GM23338 (cell line): Measurements from ENCODE around the gene PRSS3. TPM values are rescaled to one million over a fixed set of nuclear protein-coding genes. Genes with fewer than 3 reads are reported as not detected.

Experiments used
- ATAC-seq: fragments of 200-7000 bp; cut with Tn5 transposase; 3 replicates; pipeline ENCODE4 v1.9.1; 2020
- DNase-seq: peaks from one replicate; pipeline ENCODE4 v3.0.0-alpha.2; 2015; ENCODE audit warnings: low spot score
- H2AFZ ChIP-seq: fragments of 200-600 bp; sonication (generic); 2 replicates; pipeline ENCODE4 v1.8.0; 2016; ENCODE audit warnings: antibody characterized with exemption, mild to moderate bottlenecking, moderate library complexity
- H3F3A ChIP-seq: fragments of 200-600 bp; sonication (generic); replicated peaks from 2 replicates; pipeline ENCODE4 v1.8.0; 2017; ENCODE audit warnings: antibody characterized with exemption, mixed run types, low read depth
- H3K27ac ChIP-seq: fragments of 200-600 bp; sonication (generic); 2 replicates; pipeline ENCODE4 v1.6.1; 2016; ENCODE audit warnings: low read depth
- H3K27me3 ChIP-seq: fragments of 200-600 bp; sonication (generic); 2 replicates; pipeline ENCODE4 v1.8.0; 2016; ENCODE audit warnings: mild to moderate bottlenecking, mixed run types, moderate library complexity; ENCODE audit not compliant: insufficient read depth
- H3K36me3 ChIP-seq: fragments of 200-600 bp; sonication (generic); 2 replicates; pipeline ENCODE4 v1.8.0; 2016; ENCODE audit warnings: mild to moderate bottlenecking; ENCODE audit not compliant: insufficient read depth
- H3K4me1 ChIP-seq: fragments of 200-600 bp; sonication (generic); 2 replicates; pipeline ENCODE4 v1.8.0; 2016; ENCODE audit warnings: mild to moderate bottlenecking, moderate library complexity; ENCODE audit not compliant: insufficient read depth
- H3K4me2 ChIP-seq: fragments of 200-600 bp; sonication (generic); 2 replicates; pipeline ENCODE4 v1.7.1; 2017; ENCODE audit warnings: mixed run types
- H3K4me3 ChIP-seq: fragments of 200-600 bp; sonication (generic); 2 replicates; pipeline ENCODE4 v1.6.1; 2016; ENCODE audit warnings: mixed run types
- H3K79me2 ChIP-seq: fragments of 200-600 bp; sonication (generic); replicated peaks from 2 replicates; pipeline ENCODE4 v1.8.0; 2017; ENCODE audit warnings: mild to moderate bottlenecking; ENCODE audit not compliant: insufficient read depth
- H3K9me2 ChIP-seq: fragments of 200-600 bp; sonication (generic); 2 replicates; pipeline ENCODE4 v1.8.0; 2017; ENCODE audit not compliant: insufficient read depth
- H4K20me1 ChIP-seq: fragments of 200-600 bp; sonication (generic); replicated peaks from 2 replicates; pipeline ENCODE4 v1.8.0; 2017; ENCODE audit warnings: mild to moderate bottlenecking; ENCODE audit not compliant: insufficient read depth
- H3K27ac Mint-ChIP-seq: 2 replicates; pipeline ENCODE4 v1.8.0; 2020; ENCODE audit warnings: inconsistent platforms, mild to moderate bottlenecking, moderate library complexity, mixed read lengths
- H3K27me3 Mint-ChIP-seq: 3 replicates; pipeline ENCODE4 v1.8.0; 2022; ENCODE audit warnings: low read depth, mild to moderate bottlenecking, moderate library complexity, mixed read lengths, inconsistent platforms; ENCODE audit not compliant: insufficient read depth, poor library complexity
- H3K36me3 Mint-ChIP-seq: 3 replicates; pipeline ENCODE4 v1.8.0; 2021; ENCODE audit warnings: low read depth, mild to moderate bottlenecking, inconsistent platforms, moderate library complexity, mixed read lengths
- H3K4me1 Mint-ChIP-seq: 3 replicates; pipeline ENCODE4 v1.8.0; 2020; ENCODE audit warnings: mild to moderate bottlenecking, inconsistent platforms, mixed read lengths
- H3K4me3 Mint-ChIP-seq: 3 replicates; pipeline ENCODE4 v1.8.0; 2021; ENCODE audit warnings: moderate library complexity, mild to moderate bottlenecking, inconsistent platforms, mixed read lengths
- H3K9me3 Mint-ChIP-seq: 3 replicates; pipeline ENCODE4 v1.8.0; 2020; ENCODE audit warnings: moderate library complexity, mild to moderate bottlenecking, inconsistent platforms, mixed read lengths
- CREB1 ChIP-seq: fragments of 250-450 bp; sonication (Bioruptor Pico); IDR thresholded peaks from 2 replicates; pipeline ENCODE4 v1.5.0; 2020; ENCODE audit warnings: low read depth, mild to moderate bottlenecking, moderate library complexity
- EZH2 ChIP-seq: fragments of 200-600 bp; sonication (generic); IDR thresholded peaks from one replicate; pipeline ENCODE4 v1.8.0; 2017; ENCODE audit warnings: antibody characterized with exemption, mild to moderate bottlenecking, low read depth; ENCODE audit not compliant: unreplicated experiment
- JUNB ChIP-seq: IDR thresholded peaks from one replicate; pipeline ENCODE4 v1.6.1; 2016; ENCODE audit warnings: antibody characterized with exemption; ENCODE audit not compliant: unreplicated experiment
- POLR2AphosphoS5 ChIP-seq: IDR thresholded peaks from 2 replicates; pipeline ENCODE4 v1.6.1; 2016; ENCODE audit warnings: antibody characterized with exemption, low read depth
- ZNF114 ChIP-seq: fragments of 250-450 bp; sonication (Bioruptor Pico); IDR thresholded peaks from 2 replicates; pipeline ENCODE4 v1.5.0; 2020; ENCODE audit warnings: mild to moderate bottlenecking, moderate library complexity
- polyA plus RNA-seq: library from polyadenylated mRNA; unstranded; fragments of >200 nt; fragmentation: Nextera tagmentation; extraction: Ambion mirVana; gene quantifications from 2 replicates; pipeline ENCODE4 v1.2.1, GENCODE V29; 2016
- total RNA-seq: library from RNA; depleted of rRNA; stranded (reverse); fragments of >200 nt; shearing (Covaris generic); gene quantifications from 2 replicates; pipeline ENCODE4 v1.2.3, GENCODE V29; 2014

The PRSS3 gene
- total and polyA plus RNA-seq, 2 experiments from 2014 or later: 4.2 to 4.5 TPM

GRCh38 chr9:33816327-33817252 is 21.2 kb downstream of the PRSS3 start, which contains the start of gene UBE2R2:
Gene UBE2R2, plus strand, starts transcription at chr9:33817160. Its CDS starts 598 bp downstream, at chr9:33817758.
- H3K27ac Mint-ChIP-seq: peak within 1 kb of the TSS; percentile 94

GRCh38 chr9:33817327-33818166 is 22.2 kb downstream of the PRSS3 start:
- ATAC-seq: peak; percentile 54
- H3K9me2 ChIP-seq: no peaks in the 10 kb centered on the region
- H4K20me1 ChIP-seq: peaks cover 10% of the 10 kb centered on the region; the same call in 1 of the 2 replicates
- peak overlapping the region; percentile 57; the same call in 1 of the 2 replicates for H2AFZ ChIP-seq
- no peak for TF ChIP-seq ZNF114 (CRISPR knock-in tag)
- TF ChIP-seq EZH2: no peak
- peak; percentile 47; the same call in 1 of the 2 replicates for TF ChIP-seq POLR2AphosphoS5
- H3K4me3 ChIP-seq: peak overlapping the region; percentile 61
- no peaks in the 10 kb centered on the region for H3K27me3 ChIP-seq
- H3K36me3 ChIP-seq: no peaks in the 10 kb centered on the region
- H3K79me2 ChIP-seq: peaks cover 43% of the 10 kb centered on the region
- peaks cover 24% of the 10 kb centered on the region for H3K4me1 ChIP-seq
- no peaks in the 10 kb centered on the region for H3F3A ChIP-seq
- H3K36me3 Mint-ChIP-seq: peaks cover 4% of the 10 kb centered on the region; the same call in 1 of the 3 replicates
- peaks cover 12% of the 10 kb centered on the region for H3K27me3 Mint-ChIP-seq
- H3K4me3 Mint-ChIP-seq: peak overlapping the region; percentile 90
- peak; percentile 81 for DNase-seq
- H3K9me3 Mint-ChIP-seq: no peaks in the 10 kb centered on the region
- H3K4me2 ChIP-seq: peak overlapping the region; percentile 88
- peaks cover 38% of the 10 kb centered on the region for H3K4me1 Mint-ChIP-seq
- peak overlapping the region; percentile 96 for H3K27ac ChIP-seq
- peak overlapping the region; percentile 88; the same call in 1 of the 2 replicates for H3K27ac Mint-ChIP-seq

More at GRCh38 chr9:33816327-33817252, 21.2 kb downstream of the PRSS3 start, which contains the start of gene UBE2R2:
- Histone ChIP-seq H3K4me1 (peaks cover 24% of the 10 kb centered on the region), H3K36me3 (no peaks in the 10 kb centered on the region), H3F3A (no peaks in the 10 kb centered on the region), H4K20me1 (peaks cover 8% of the 10 kb centered on the region; the same call in 1 of the 2 replicates), H3K27ac (peak within 1 kb of the TSS; percentile 96), H3K4me3 (peak within 1 kb of the TSS; percentile 61), H2AFZ (peak within 1 kb of the TSS; percentile 95; the same call in 1 of the 2 replicates), H3K79me2 (peaks cover 34% of the 10 kb centered on the region), H3K4me2 (peak within 1 kb of the TSS; percentile 88), H3K27me3 (no peaks in the 10 kb centered on the region), H3K9me2 (no peaks in the 10 kb centered on the region)
- DNase-seq: peak; percentile 86
- Mint-ChIP-seq H3K4me3 (peak within 1 kb of the TSS; percentile 90), H3K4me1 (peaks cover 38% of the 10 kb centered on the region), H3K9me3 (no peaks in the 10 kb centered on the region), H3K36me3 (peaks cover 4% of the 10 kb centered on the region; the same call in 1 of the 3 replicates), H3K27me3 (peaks cover 12% of the 10 kb centered on the region)
- ATAC-seq: peak; percentile 77
- TF ChIP-seq POLR2AphosphoS5 (peak; percentile 86), CREB1 (CRISPR knock-in tag) (peak; percentile 64), JUNB (no peak)
